Melanocyte of skin (primary cell): Measurements from ENCODE around the gene APOL1. TPM values are rescaled to one million over a fixed set of nuclear protein-coding genes. Genes with fewer than 3 reads are reported as not detected.

ENCODE experiments used
- small RNA-seq, 2 donors: library from RNA; depleted of rRNA; stranded (forward); fragments of <200 nt; gene quantifications; one replicate each; pipeline ENCODE3, GENCODE V24; 2012
- total RNA-seq, 2 donors: library from RNA; depleted of rRNA; stranded (reverse); fragments of >200 nt; gene quantifications; 2 replicates each; pipeline ENCODE4 v1.2.3, GENCODE V29; 2012

The APOL1 gene, protein sequence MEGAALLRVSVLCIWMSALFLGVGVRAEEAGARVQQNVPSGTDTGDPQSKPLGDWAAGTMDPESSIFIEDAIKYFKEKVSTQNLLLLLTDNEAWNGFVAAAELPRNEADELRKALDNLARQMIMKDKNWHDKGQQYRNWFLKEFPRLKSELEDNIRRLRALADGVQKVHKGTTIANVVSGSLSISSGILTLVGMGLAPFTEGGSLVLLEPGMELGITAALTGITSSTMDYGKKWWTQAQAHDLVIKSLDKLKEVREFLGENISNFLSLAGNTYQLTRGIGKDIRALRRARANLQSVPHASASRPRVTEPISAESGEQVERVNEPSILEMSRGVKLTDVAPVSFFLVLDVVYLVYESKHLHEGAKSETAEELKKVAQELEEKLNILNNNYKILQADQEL
- total RNA-seq, result 10 to 100 TPM in 1 of 2 donors, 1 to 10 TPM in 1; 3.8 to 14.0 TPM

DNA sequence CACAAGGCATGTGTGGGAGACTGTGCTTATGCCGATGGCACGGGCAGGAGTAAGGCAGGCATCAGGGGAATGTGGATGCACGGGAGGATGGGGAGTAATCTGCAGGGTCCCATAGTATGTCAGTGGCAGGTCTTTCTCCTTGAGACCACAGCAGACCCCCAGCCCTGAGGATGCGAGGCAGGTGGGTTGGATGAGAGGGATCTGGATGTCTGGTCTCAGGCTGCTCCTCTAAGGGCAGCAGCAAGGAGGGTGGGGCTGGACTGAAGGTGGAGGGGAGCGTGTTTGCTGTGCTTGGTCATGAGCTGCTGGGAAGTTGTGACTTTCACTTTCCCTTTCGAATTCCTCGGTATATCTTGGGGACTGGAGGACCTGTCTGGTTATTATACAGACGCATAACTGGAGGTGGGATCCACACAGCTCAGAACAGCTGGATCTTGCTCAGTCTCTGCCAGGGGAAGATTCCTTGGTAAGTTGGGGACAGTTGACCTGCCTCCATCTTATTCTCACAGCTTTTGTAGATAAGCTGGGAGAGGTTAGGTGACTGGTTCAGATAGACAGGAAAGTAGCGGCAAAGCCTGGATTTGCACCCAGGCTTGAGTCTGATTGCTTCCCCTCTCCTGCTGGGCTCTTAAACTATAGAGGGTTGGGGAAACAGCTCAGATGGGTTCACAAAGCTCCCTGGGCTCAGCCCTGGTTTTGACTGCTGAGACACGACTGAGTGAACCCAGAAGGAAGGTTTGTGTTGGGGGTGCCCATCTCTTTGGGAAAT lies at the start of gene APOL1:
TSS of gene APOL1 (plus strand) at position 380 of the 769 bp plus-strand sequence. CDS start 1,823 bp downstream, outside the sequence.

DNA sequence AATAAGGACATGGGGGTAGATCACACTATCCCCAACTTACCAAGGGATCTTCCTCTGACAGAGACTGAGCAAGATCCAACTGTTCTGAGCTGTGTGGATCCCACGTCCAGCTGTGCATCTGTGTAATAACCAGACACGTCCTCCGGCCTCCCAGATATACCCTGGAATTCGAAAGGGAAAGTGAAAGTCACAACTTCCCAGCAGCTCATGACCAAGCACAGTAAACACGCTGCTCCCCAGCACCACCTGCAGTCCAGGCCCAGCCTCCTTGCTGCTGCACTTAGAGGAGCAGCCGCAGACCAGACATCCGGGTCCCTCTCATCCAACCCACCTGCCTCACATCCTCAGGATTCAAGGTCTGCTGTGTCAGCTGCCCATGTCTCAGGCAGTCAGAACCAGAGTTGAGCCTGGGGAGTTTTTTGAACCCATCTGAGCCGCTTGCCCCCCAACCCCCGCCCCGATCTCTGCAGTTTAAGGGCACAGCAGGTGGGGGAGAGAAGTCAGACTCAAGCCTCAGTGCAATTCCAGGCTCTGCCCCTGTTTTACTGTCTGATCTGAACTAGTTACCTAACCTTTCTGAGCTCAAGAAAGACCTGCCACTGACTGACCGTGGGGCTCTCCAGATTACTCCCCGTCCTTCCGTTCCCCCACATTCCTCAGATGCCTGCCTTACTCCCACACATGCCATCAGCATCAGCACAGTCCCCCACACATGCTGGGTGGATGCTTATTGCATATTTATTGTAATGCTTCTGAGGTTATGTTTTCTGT lies 13.3 kb upstream of the APOL1 start, which contains the start of gene APOL2:
TSS of gene APOL2 (minus strand) at position 127 of the 771 bp plus-strand sequence. CDS start 6,365 bp downstream, outside the sequence.

Small RNA genes within 50 kb of the gene (small RNA-seq; reads per million reads assigned to genes)
- gene MIR6819, result 0 to 0.06 reads per million in 2 donors

Other genes with a start within 250 kb of the APOL1 start
- gene RBFOX2, start 224.3 kb upstream of the APOL1 start, total RNA-seq, result 10 to 100 TPM; 75.4 to 76.3 TPM
- gene APOL3, start 92.4 kb upstream of the APOL1 start, total RNA-seq, result 1 to 10 TPM; 1.7 to 2.3 TPM
- under 1 TPM in 1 of 2 donors, not detected in 1; under 0.01 TPM for gene APOL4, start 51.3 kb upstream of the APOL1 start, total RNA-seq
- gene APOL2, start 13.6 kb upstream of the APOL1 start, total RNA-seq, result 100 to 1,000 TPM; 117 to 159 TPM
- gene MYH9, start 134.8 kb downstream of the APOL1 start, total RNA-seq, result 100 to 1,000 TPM; 210 to 232 TPM
- 10 to 100 TPM; 20.6 to 21.3 TPM for gene TXN2, start 228.5 kb downstream of the APOL1 start, total RNA-seq